ENCODE data around the gene GIMAP6.

The GIMAP6 gene

GRCh38 chr7:150580638-150581394 is 51.4 kb downstream of the GIMAP6 start:
- no peak for DNase-seq

DNA sequence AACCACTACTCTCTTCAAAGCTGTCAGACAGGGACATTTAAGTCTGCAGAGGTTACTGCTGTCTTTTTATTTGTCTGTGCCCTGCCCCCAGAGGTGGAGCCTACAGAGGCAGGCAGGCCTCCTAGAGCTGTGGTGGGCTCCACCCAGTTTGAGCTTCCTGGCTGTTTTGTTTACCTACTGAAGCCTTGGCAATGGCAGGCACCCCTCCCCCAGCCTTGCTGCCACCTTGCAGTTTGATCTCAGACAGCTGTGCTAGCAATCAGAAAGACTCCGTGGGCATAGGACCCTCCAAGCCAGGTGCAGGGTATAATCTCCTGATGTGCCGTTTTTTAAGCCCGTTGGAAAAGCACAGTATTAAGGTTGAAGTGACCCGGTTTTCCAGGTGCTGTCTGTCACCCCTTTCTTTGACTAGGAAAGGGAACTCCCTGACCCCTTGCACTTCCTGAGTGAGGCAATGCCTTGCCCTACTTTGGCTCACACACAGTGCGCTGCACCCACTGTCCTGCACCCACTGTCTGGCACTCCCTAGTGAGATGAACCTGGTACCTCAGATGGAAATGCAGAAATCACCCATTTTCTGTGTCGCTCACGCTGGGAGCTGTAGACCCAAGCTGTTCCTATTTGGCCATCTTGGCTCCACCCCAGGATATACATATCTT is 52.1 kb downstream of the GIMAP6 start:
- peak; percentile 30 for DNase-seq
